GM10266 (cell line): Measurements from ENCODE around the gene APMAP.

Source experiments
- DNase-seq: peaks from one replicate; pipeline ENCODE4 v3.0.0; 2012; ENCODE audit errors: extremely low spot score
- TF ChIP-seq, protein P1 (sequence below): IDR thresholded peaks from 2 replicates; pipeline ENCODE4 v1.5.1; 2012; ENCODE audit warnings: mild to moderate bottlenecking, low read depth; ENCODE audit not compliant: control insufficient read depth, insufficient read depth; ENCODE audit errors: missing control alignments

APMAP gene

GRCh38 chr20:24992487-24993205, at the start of gene APMAP:
Gene APMAP, minus strand, starts transcription at chr20:24992751. Its CDS starts 63 bp downstream, at chr20:24992688.
- peak; percentile 93 for DNase-seq
- TF ChIP-seq, protein P1, sequence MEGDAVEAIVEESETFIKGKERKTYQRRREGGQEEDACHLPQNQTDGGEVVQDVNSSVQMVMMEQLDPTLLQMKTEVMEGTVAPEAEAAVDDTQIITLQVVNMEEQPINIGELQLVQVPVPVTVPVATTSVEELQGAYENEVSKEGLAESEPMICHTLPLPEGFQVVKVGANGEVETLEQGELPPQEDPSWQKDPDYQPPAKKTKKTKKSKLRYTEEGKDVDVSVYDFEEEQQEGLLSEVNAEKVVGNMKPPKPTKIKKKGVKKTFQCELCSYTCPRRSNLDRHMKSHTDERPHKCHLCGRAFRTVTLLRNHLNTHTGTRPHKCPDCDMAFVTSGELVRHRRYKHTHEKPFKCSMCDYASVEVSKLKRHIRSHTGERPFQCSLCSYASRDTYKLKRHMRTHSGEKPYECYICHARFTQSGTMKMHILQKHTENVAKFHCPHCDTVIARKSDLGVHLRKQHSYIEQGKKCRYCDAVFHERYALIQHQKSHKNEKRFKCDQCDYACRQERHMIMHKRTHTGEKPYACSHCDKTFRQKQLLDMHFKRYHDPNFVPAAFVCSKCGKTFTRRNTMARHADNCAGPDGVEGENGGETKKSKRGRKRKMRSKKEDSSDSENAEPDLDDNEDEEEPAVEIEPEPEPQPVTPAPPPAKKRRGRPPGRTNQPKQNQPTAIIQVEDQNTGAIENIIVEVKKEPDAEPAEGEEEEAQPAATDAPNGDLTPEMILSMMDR = no peak

- TF ChIP-seq, protein P1 = no peak
These were observed 49.4 kb upstream of the APMAP start for GRCh38 chr20:25041813-25042530.

GRCh38 chr20:25040438-25040831, 47.9 kb upstream of the APMAP start:
- DNase-seq = no peak
- TF ChIP-seq, protein P1 = no peak

More at GRCh38 chr20:25041813-25042530, 49.4 kb upstream of the APMAP start:
- no peak for DNase-seq

GRCh38 chr20:25039697-25040437, 47.3 kb upstream of the APMAP start:
- DNase-seq = no peak
- TF ChIP-seq, protein P1 = no peak

DNA sequence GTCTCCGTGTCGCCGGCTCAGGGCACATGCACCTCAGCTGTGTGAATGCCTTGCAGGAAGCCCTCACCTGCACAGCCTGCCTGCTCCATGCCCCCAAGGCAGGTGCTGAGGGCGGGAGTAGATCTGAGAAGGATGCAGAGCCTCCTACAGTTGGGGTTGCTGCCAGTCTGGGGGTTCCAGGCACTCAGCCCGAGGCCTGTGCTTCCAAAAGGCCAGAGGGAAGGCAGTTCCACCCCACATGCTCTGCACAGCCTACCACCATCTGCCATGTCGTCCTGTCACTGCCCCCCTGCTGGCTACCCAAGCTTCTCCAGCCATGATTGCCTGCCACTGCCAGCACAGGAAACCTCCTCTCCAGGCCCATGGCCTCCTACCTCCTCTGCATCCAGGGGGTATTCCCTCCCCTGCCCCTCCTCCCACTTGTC, 46.1 kb upstream of the APMAP start:
- TF ChIP-seq, protein P1 = no peak
- no peak for DNase-seq

- TF ChIP-seq, protein P1 = no peak
- DNase-seq = no peak
These were observed 45.5 kb upstream of the APMAP start for GRCh38 chr20:25038103-25038410.
